Measurements from ENCODE around the gene ABHD12B.
"Not testable (repeated sequence)": the region's sequence is repeated elsewhere in the genome, so short reads cannot be mapped to it uniquely, and the experiment has no call there.

DNA sequence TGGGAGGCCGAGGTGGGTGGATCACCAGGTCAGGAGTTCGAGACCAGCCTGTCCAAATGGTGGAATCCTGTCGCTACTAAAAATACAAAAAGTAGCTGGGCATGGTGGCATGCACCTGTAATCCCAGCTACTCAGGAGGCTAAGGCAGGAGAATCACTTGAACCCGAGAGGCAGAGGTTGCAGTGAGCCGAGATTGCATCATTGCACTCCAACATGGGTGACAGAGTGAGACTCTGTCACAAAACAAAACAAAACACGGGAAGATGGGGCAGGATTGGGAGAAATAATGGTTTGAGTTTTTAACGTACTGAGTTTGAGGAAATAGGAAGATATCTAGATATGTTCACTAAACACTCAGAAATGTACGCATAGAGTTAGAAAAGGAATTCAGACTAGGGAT is 69.8 kb downstream of the ABHD12B start:
- TF ChIP-seq EZH2 (IDR thresholded peaks at IDR 0.05); POLR2AphosphoS5 (IDR thresholded peaks at IDR 0.05; ENCODE audit: borderline replicate concordance, low read depth, low read length): not testable (repeated sequence)

Measured in SK-N-MC (cell line).